HEK293T (cell line): Measurements from ENCODE around the gene STIM1.

Experiments
- CTCF ChIA-PET: fragments of 350-600 bp; formaldehyde crosslinking; extraction: SDS; loops from one replicate; lab custom pipeline; 2021; ENCODE audit warnings: antibody characterized with exemption, inconsistent platforms; lab: Yijun Ruan, JAX
- POLR2A ChIA-PET: fragments of 350-600 bp; formaldehyde crosslinking; extraction: SDS; loops from one replicate; lab custom pipeline; 2020; ENCODE audit warnings: antibody characterized with exemption, inconsistent platforms; lab: Yijun Ruan, JAX
- DNase-seq: peaks from one replicate; pipeline ENCODE4 v3.0.0; 2012; ENCODE audit warnings: mixed read lengths; ENCODE audit errors: extremely low spot score
- ARNT ChIP-seq: fragments of 450-650 bp; IDR thresholded peaks from 2 replicates; pipeline ENCODE4 v1.6.1; 2017; ENCODE audit warnings: mild to moderate bottlenecking
- BHLHE40 ChIP-seq: fragments of 450-650 bp; IDR thresholded peaks from 2 replicates; pipeline ENCODE4 v1.6.1; 2016; ENCODE audit warnings: mild to moderate bottlenecking, moderate library complexity, borderline replicate concordance
- CTBP1 ChIP-seq: fragments of 450-650 bp; IDR thresholded peaks from 2 replicates; pipeline ENCODE4 v1.6.1; 2016; ENCODE audit warnings: borderline replicate concordance
- ELF4 ChIP-seq: fragments of 450-650 bp; IDR thresholded peaks from 2 replicates; pipeline ENCODE4 v1.6.1; 2017; ENCODE audit warnings: antibody characterized with exemption
- FOXA1 ChIP-seq: fragments of 450-650 bp; IDR thresholded peaks from 2 replicates; pipeline ENCODE4 v1.6.1; 2016; ENCODE audit warnings: mild to moderate bottlenecking
- FOXK2 ChIP-seq: fragments of 450-650 bp; IDR thresholded peaks from 2 replicates; pipeline ENCODE4 v1.6.1; 2016; ENCODE audit warnings: mild to moderate bottlenecking
- FOXM1 ChIP-seq: fragments of 450-650 bp; IDR thresholded peaks from 2 replicates; pipeline ENCODE4 v1.6.1; 2017; ENCODE audit warnings: mild to moderate bottlenecking, borderline replicate concordance
- HDGF ChIP-seq: fragments of 450-650 bp; IDR thresholded peaks from 2 replicates; pipeline ENCODE4 v1.6.1; 2017; ENCODE audit warnings: antibody characterized with exemption, borderline replicate concordance
- L3MBTL2 ChIP-seq: fragments of 450-650 bp; conservative IDR thresholded peaks from 2 replicates; pipeline ENCODE4 v1.6.1; 2016; ENCODE audit warnings: mild to moderate bottlenecking
- LEF1 ChIP-seq: fragments of 450-650 bp; IDR thresholded peaks from 2 replicates; pipeline ENCODE4 v1.6.1; 2017; ENCODE audit warnings: mild to moderate bottlenecking, borderline replicate concordance
- NFRKB ChIP-seq: fragments of 450-650 bp; IDR thresholded peaks from 2 replicates; pipeline ENCODE4 v1.6.1; 2016; ENCODE audit warnings: mild to moderate bottlenecking, moderate library complexity
- SP1 ChIP-seq: fragments of 450-650 bp; IDR thresholded peaks from 2 replicates; pipeline ENCODE4 v1.6.1; 2017
- SUZ12 ChIP-seq: fragments of 450-650 bp; IDR thresholded peaks from 2 replicates; pipeline ENCODE4 v1.6.1; 2016; ENCODE audit warnings: mild to moderate bottlenecking
- TARDBP ChIP-seq: fragments of 450-650 bp; IDR thresholded peaks from 2 replicates; pipeline ENCODE4 v1.6.1; 2016
- ZNF384 ChIP-seq: fragments of 450-650 bp; IDR thresholded peaks from 2 replicates; pipeline ENCODE4 v1.6.1; 2016
- TF ChIP-seq, protein P1 (sequence below): fragments of 450-650 bp; IDR thresholded peaks from 2 replicates; pipeline ENCODE4 v1.6.1; 2016

STIM1 gene

DNA sequence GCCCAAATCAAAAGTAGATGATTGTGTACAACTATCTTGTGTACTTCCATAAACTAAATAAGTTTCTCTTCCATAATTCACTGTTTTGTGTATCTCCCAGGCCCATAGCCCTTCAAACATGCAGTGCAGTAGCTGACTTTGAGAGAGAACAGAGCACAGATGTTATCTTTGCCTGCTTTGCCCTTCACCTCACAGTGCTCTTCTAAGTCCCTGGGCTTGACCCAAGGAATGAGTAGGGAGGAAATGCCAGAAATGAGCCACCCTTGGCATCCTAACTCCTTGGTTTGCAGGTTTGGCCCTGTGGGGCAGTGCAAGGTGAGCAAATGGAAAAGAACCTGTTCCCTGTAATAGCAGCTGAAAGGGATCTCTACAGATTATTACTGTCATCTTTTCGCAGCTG lies 79.2 kb downstream of the STIM1 start:
- CTCF ChIA-PET, result no interaction called here
- no peak for DNase-seq
- POLR2A ChIA-PET, result no interaction called here
- TF ChIP-seq HDGF (no peak), SUZ12 (no peak), BHLHE40 (no peak), L3MBTL2 (no peak), SP1 (no peak), FOXM1 (no peak), ARNT (no peak), NFRKB (no peak), LEF1 (no peak), ELF4 (no peak), CTBP1 (no peak), FOXK2 (no peak), TARDBP (no peak), ZNF384 (no peak), FOXA1 (no peak)
- TF ChIP-seq, protein P1, sequence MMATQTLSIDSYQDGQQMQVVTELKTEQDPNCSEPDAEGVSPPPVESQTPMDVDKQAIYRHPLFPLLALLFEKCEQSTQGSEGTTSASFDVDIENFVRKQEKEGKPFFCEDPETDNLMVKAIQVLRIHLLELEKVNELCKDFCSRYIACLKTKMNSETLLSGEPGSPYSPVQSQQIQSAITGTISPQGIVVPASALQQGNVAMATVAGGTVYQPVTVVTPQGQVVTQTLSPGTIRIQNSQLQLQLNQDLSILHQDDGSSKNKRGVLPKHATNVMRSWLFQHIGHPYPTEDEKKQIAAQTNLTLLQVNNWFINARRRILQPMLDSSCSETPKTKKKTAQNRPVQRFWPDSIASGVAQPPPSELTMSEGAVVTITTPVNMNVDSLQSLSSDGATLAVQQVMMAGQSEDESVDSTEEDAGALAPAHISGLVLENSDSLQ, result no peak

DNA sequence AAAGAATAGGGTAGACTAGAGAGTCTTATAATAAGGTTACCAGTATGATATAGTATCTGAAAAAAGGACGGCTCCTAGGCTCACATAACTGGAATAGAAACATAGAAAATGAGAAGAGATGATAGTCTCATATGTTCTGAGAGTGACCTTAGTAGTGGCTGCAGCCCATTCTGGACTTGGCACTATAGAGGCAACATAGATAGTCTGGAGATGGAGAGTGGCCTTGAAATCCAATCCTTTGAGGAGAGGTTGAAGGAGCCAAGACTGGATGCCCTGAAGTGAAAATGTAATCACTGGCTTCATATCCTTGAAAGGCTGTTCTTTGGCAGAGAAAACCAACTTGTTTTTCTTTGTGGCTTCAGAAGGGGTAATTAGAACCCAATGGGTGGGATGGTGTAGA lies 81.1 kb downstream of the STIM1 start:
- CTCF ChIA-PET, result no interaction called here
- TF ChIP-seq BHLHE40 (no peak), HDGF (no peak), ARNT (no peak), SUZ12 (no peak), FOXA1 (no peak), SP1 (no peak), FOXK2 (no peak), L3MBTL2 (no peak), CTBP1 (no peak), ELF4 (no peak), LEF1 (no peak), FOXM1 (no peak)
- TF ChIP-seq, protein P1, result no peak
- POLR2A ChIA-PET, result no interaction called here
- DNase-seq, result no peak

DNA sequence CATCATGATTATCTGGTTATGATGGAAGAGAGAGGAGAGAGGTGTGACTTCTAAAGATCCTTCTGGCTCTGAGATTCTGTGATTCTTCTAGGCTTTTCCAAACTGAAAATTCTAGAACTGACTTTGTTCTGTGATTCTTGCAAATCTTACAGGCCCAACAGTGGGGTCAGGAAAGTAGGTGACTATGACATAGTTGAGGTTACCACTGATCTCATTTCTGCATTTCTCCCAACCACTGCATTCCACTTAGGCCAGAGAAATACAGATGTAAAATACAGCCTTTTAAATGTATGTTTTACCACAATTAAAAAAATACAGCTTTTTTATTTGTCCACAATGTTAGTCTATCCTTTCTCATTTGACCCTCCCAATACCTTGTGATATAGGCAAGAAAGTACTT lies 83.7 kb downstream of the STIM1 start:
- ChIA-PET CTCF (no interaction called here), POLR2A (no interaction called here)
- no peak for DNase-seq
- TF ChIP-seq FOXK2, result no peak
- TF ChIP-seq BHLHE40, result no peak
- no peak for TF ChIP-seq SUZ12
- TF ChIP-seq NFRKB, result no peak
- no peak for TF ChIP-seq TARDBP
- no peak for TF ChIP-seq FOXM1
- TF ChIP-seq LEF1, result no peak
- TF ChIP-seq HDGF, result no peak
- no peak for TF ChIP-seq ZNF384
- TF ChIP-seq SP1, result no peak
- TF ChIP-seq, protein P1, result no peak
- no peak for TF ChIP-seq ELF4

DNA sequence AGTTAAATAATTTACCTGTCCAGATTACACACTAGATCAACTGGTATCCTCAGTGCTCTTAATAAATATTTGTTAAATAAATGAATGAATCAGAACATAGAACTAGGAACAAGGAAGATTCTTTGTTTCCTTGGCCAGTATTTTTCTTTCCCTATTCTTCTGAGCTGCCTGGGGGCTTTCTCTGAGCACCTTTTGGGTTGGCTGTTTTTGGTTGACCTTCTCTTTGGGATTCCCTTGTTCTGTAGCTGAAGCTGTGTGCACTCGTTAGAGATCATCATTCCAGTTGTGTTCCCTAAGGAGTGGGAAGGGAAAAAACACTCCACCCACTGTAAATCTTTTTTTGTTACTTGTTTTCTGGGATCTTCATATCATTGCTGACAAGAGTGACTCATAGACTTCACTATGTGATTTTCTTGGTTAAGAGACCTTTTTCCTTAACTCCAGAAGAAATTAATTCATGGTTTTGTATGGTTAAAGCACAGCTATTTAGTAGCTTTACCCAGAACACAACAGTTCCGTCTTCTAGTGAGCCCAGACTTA lies 84.3 kb downstream of the STIM1 start:
- POLR2A ChIA-PET, result no interaction called here
- CTCF ChIA-PET, result no interaction called here
- no peak for TF ChIP-seq L3MBTL2
- TF ChIP-seq ZNF384, result no peak
- DNase-seq, result no peak

DNA sequence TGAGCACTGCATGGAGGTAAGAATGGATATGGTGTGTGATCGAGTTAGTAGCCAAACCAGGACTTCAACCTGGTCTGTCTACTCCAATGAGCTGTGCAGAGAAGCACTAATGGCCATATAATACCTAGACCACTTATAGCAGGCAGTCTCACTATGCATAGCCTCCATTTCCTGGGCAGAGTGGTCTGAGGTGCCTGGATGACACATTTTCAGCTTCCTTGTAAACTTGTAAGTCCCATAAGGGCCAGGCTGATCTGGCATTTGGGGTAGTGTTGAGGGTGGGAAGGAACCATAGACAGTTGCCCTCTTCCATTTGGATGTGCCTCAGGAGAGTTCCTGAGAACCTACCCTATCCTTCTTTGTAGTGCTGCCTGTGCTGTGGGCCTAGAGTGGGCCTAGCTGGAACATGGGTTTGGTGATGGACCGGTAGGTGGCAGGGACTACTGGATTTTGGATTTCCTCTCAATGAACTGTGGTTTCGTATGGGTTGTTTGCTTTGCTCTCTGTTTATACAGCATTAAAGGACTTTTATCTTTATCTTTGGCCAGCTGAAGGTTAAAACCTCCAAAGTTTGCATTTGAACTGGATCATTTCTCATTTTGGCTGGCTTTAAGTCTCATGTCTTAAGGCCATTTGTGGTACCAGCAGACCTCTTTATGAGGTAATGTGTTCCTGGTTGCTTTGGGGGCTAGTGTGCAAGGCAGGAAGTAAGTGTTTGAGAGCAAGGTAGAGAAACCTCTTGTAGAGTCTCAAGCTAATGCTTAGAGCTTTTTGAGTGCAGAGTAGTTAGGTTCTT lies 86.9 kb downstream of the STIM1 start:
- DNase-seq, result no peak
- TF ChIP-seq, protein P1, result no peak
- TF ChIP-seq ZNF384, result no peak
- TF ChIP-seq ELF4, result no peak
- TF ChIP-seq SUZ12, result no peak
- no peak for TF ChIP-seq FOXM1
- TF ChIP-seq NFRKB, result no peak
- TF ChIP-seq FOXK2, result no peak
- TF ChIP-seq CTBP1, result no peak
- no peak for TF ChIP-seq HDGF
- TF ChIP-seq ARNT, result no peak
- no peak for TF ChIP-seq LEF1
- TF ChIP-seq L3MBTL2, result no peak
- TF ChIP-seq TARDBP, result no peak
- no peak for TF ChIP-seq BHLHE40
- no peak for TF ChIP-seq SP1
- POLR2A ChIA-PET, result no interaction called here
- CTCF ChIA-PET, result no interaction called here
